SK-N-SH treated with all-trans-retinoic acid at 6 μM for 48 hours (cell line): Measurements from ENCODE around the gene TOB2.

Source experiments
- ATAC-seq: fragments of 200-7000 bp; cut with Tn5 transposase; 3 replicates; pipeline ENCODE4 v1.9.1; 2020; ENCODE audit warnings: mild to moderate bottlenecking, moderate library complexity
- CSDC2 ChIP-seq: fragments of 250-450 bp; sonication (Bioruptor Pico); IDR thresholded peaks from 2 replicates; pipeline ENCODE4 v1.5.0; 2020; ENCODE audit warnings: mild to moderate bottlenecking, moderate library complexity
- TCF4 ChIP-seq: fragments of 250-450 bp; sonication (Bioruptor Pico); IDR thresholded peaks from 2 replicates; pipeline ENCODE4 v1.8.0; 2021; ENCODE audit warnings: mild to moderate bottlenecking, moderate library complexity, borderline replicate concordance

Gene TOB2

GRCh38 chr22:41384128-41384527 lies 62.5 kb downstream of the TOB2 start:
- TF ChIP-seq CSDC2 = no peak
- no peak for TF ChIP-seq TCF4 (CRISPR knock-in tag)
- no peak for ATAC-seq
